ENCODE measurements around the gene RPTOR. TPM values are rescaled to one million over a fixed set of nuclear protein-coding genes. Genes with fewer than 3 reads are reported as not detected.

The RPTOR gene
- total RNA-seq, 1 experiment from 2014 or later, result 58.0 TPM

GRCh38 chr17:80558046-80558445, 13.4 kb downstream of the RPTOR start:
- TF ChIP-seq SIN3A (IDR thresholded peaks at IDR 0.05; ENCODE audit: borderline replicate concordance, insufficient read depth, low read depth, low read length) (no peak), REST (IDR thresholded peaks at IDR 0.05; ENCODE audit: insufficient read depth in 1 of 2, low read depth in 2 of 2, low read length in 1 of 2) (no peak), CTCF (IDR thresholded peaks at IDR 0.05) (no peak), POLR2AphosphoS5 (IDR thresholded peaks at IDR 0.05; ENCODE audit: low read depth, low read length) (no peak), TCF7L2 (IDR thresholded peaks at IDR 0.05; ENCODE audit: low read depth, low read length) (no peak)
- ATAC-seq (no peak), DNase-seq (ENCODE audit: low read depth, low spot score) (no peak)
- H3K27me3 ChIP-seq (ENCODE audit: control insufficient read depth, insufficient read depth, low read length), result no peaks in the 10 kb centered on the region
- POLR2A ChIA-PET, result no interaction called here
- H3K4me3 ChIP-seq (ENCODE audit: low read depth in 2 of 2, low read length in 2 of 2), result no peak overlapping the region
- intact Hi-C loops (cut with micrococcal nuclease; ENCODE audit: unreplicated experiment), result no loop called here
- no peak overlapping the region for H3K27ac ChIP-seq (ENCODE audit: low read length)
- in situ Hi-C loops (cut with HindIII; ENCODE audit: low pct_unique_long_range_greater_than_20kb, low sequenced_read_pairs), result no loop called here
- no peaks in the 10 kb centered on the region for H3K9me3 ChIP-seq (ENCODE audit: control insufficient read depth, insufficient read depth, low read depth, low read length)
- no peaks in the 10 kb centered on the region for H3K4me1 ChIP-seq (ENCODE audit: control insufficient read depth, insufficient read depth, low read length)
- CTCF ChIA-PET, result no interaction called here
- H3K36me3 ChIP-seq (ENCODE audit: control insufficient read depth, insufficient read depth, low read length), result no peaks in the 10 kb centered on the region
- no TSS peak for BruUV-seq (replicated peaks)

GRCh38 chr17:80559825-80560251, 15.2 kb downstream of the RPTOR start:
- Histone ChIP-seq H3K27ac (ENCODE audit: low read length) (no peak overlapping the region), H3K27me3 (ENCODE audit: control insufficient read depth, insufficient read depth, low read length) (no peaks in the 10 kb centered on the region), H3K9me3 (ENCODE audit: control insufficient read depth, insufficient read depth, low read depth, low read length) (no peaks in the 10 kb centered on the region), H3K4me3 (ENCODE audit: low read depth in 2 of 2, low read length in 2 of 2) (no peak overlapping the region), H3K4me1 (ENCODE audit: control insufficient read depth, insufficient read depth, low read length) (no peaks in the 10 kb centered on the region), H3K36me3 (ENCODE audit: control insufficient read depth, insufficient read depth, low read length) (no peaks in the 10 kb centered on the region)
- ATAC-seq, result no peak
- no peak for DNase-seq (ENCODE audit: low read depth, low spot score)
- intact Hi-C loops (cut with micrococcal nuclease; ENCODE audit: unreplicated experiment) (no loop called here), in situ Hi-C loops (cut with HindIII; ENCODE audit: low pct_unique_long_range_greater_than_20kb, low sequenced_read_pairs) (no loop called here)
- TF ChIP-seq REST (IDR thresholded peaks at IDR 0.05; ENCODE audit: insufficient read depth in 1 of 2, low read depth in 2 of 2, low read length in 1 of 2), result no peak
- no peak for TF ChIP-seq SIN3A (IDR thresholded peaks at IDR 0.05; ENCODE audit: borderline replicate concordance, insufficient read depth, low read depth, low read length)
- no peak for TF ChIP-seq POLR2AphosphoS5 (IDR thresholded peaks at IDR 0.05; ENCODE audit: low read depth, low read length)
- no peak for TF ChIP-seq TCF7L2 (IDR thresholded peaks at IDR 0.05; ENCODE audit: low read depth, low read length)
- no peak for TF ChIP-seq CTCF (IDR thresholded peaks at IDR 0.05)
- no TSS peak for BruUV-seq (replicated peaks)
- POLR2A ChIA-PET, result no interaction called here
- CTCF ChIA-PET, result no interaction called here
